Panc1 (cell line): ENCODE data around the gene NNAT. TPM values are rescaled to one million over a fixed set of nuclear protein-coding genes. Genes with fewer than 3 reads are reported as not detected.

Experiments used
- ATAC-seq: fragments of 200-7000 bp; cut with Tn5 transposase; 2 replicates; pipeline ENCODE4 v1.9.1; 2020; ENCODE audit warnings: mild to moderate bottlenecking, moderate library complexity
- BruUV-seq: library from RNA; stranded (reverse); fragments of 400-500 nt; replicated peaks from 2 replicates; lab custom pipeline; 2021; lab: Mats Ljungman, UMichigan
- CTCF ChIA-PET: fragments of 300-600 bp; sonication (Branson Sonifier 250); formaldehyde crosslinking; loops from one replicate; lab custom pipeline; 2022; ENCODE audit warnings: antibody characterized with exemption; lab: Charles Lee
- POLR2A ChIA-PET: fragments of 300-600 bp; sonication (Branson Sonifier 250); formaldehyde crosslinking; loops from one replicate; lab custom pipeline; 2022; ENCODE audit warnings: antibody characterized with exemption; lab: Charles Lee
- DNase-seq: peaks from one replicate; pipeline ENCODE4 v3.0.0-alpha.2; 2010; ENCODE audit warnings: low read depth, low spot score
- H3K27ac ChIP-seq: 2 replicates; pipeline ENCODE4 v1.5.1; 2011; ENCODE audit warnings: mild to moderate bottlenecking, low read length, inconsistent platforms
- H3K27me3 ChIP-seq: fragments of 200-500 bp; sonication (Bioruptor generic); 2 replicates; pipeline ENCODE4 v1.6.0; 2014; ENCODE audit warnings: low read length, inconsistent platforms; ENCODE audit not compliant: control insufficient read depth, insufficient read depth
- H3K36me3 ChIP-seq: fragments of 200-500 bp; sonication (Bioruptor generic); 2 replicates; pipeline ENCODE4 v1.5.1; 2014; ENCODE audit warnings: inconsistent platforms, mild to moderate bottlenecking, low read length, moderate library complexity; ENCODE audit not compliant: control insufficient read depth, insufficient read depth
- H3K4me1 ChIP-seq: 2 replicates; pipeline ENCODE4 v1.5.1; 2011; ENCODE audit warnings: inconsistent platforms, mild to moderate bottlenecking, low read length, moderate library complexity; ENCODE audit not compliant: control insufficient read depth, insufficient read depth
- H3K4me3 ChIP-seq, 2 experiments: 2 replicates each; pipeline ENCODE4 v1.5.1; 2011 to 2012; ENCODE audit warnings: low read depth in 2 of 2, low read length in 2 of 2, mild to moderate bottlenecking in 2 of 2, inconsistent platforms in 1 of 2, moderate library complexity in 1 of 2
- H3K9me3 ChIP-seq: fragments of 200-500 bp; sonication (Bioruptor generic); 2 replicates; pipeline ENCODE4 v1.5.1; 2014; ENCODE audit warnings: low read depth, mild to moderate bottlenecking, inconsistent platforms, low read length, moderate library complexity; ENCODE audit not compliant: control insufficient read depth, insufficient read depth
- CTCF ChIP-seq: fragments of 450-650 bp; IDR thresholded peaks from 2 replicates; pipeline ENCODE4 v1.5.1; 2017; ENCODE audit warnings: mild to moderate bottlenecking
- POLR2AphosphoS5 ChIP-seq: IDR thresholded peaks from 2 replicates; pipeline ENCODE4 v1.6.1; 2012; ENCODE audit warnings: mild to moderate bottlenecking, low read depth, low read length, moderate library complexity
- REST ChIP-seq, 2 experiments: IDR thresholded peaks; 2 replicates each; pipeline ENCODE4 v1.6.1; 2011 to 2012; ENCODE audit warnings: low read depth in 2 of 2, control low read depth in 1 of 2, low read length in 1 of 2, mild to moderate bottlenecking in 1 of 2, moderate library complexity in 1 of 2; ENCODE audit not compliant: insufficient read depth in 1 of 2
- SIN3A ChIP-seq: IDR thresholded peaks from 2 replicates; pipeline ENCODE4 v1.6.1; 2012; ENCODE audit warnings: low read depth, mild to moderate bottlenecking, low read length, moderate library complexity, borderline replicate concordance; ENCODE audit not compliant: insufficient read depth
- TCF7L2 ChIP-seq: IDR thresholded peaks from 2 replicates; pipeline ENCODE4 v1.6.1; 2011; ENCODE audit warnings: mild to moderate bottlenecking, low read depth, low read length, inconsistent platforms
- in situ Hi-C: cut with HindIII; loops from 2 replicates; pipeline ENCODE4 v1.10.0; 2016; ENCODE audit warnings: low sequenced_read_pairs, low pct_unique_long_range_greater_than_20kb
- intact Hi-C: fragments of 100-400 bp; cut with micrococcal nuclease; formaldehyde crosslinking; loops from one replicate; pipeline ENCODE4 v1.10.0; 2022; ENCODE audit not compliant: unreplicated experiment
- total RNA-seq: library from RNA; stranded (reverse); gene quantifications from one replicate; pipeline ENCODE4 v1.2.1, GENCODE V29; 2021; ENCODE audit not compliant: unreplicated experiment

Gene NNAT
- total RNA-seq, 1 experiment from 2014 or later: not detected

DNA sequence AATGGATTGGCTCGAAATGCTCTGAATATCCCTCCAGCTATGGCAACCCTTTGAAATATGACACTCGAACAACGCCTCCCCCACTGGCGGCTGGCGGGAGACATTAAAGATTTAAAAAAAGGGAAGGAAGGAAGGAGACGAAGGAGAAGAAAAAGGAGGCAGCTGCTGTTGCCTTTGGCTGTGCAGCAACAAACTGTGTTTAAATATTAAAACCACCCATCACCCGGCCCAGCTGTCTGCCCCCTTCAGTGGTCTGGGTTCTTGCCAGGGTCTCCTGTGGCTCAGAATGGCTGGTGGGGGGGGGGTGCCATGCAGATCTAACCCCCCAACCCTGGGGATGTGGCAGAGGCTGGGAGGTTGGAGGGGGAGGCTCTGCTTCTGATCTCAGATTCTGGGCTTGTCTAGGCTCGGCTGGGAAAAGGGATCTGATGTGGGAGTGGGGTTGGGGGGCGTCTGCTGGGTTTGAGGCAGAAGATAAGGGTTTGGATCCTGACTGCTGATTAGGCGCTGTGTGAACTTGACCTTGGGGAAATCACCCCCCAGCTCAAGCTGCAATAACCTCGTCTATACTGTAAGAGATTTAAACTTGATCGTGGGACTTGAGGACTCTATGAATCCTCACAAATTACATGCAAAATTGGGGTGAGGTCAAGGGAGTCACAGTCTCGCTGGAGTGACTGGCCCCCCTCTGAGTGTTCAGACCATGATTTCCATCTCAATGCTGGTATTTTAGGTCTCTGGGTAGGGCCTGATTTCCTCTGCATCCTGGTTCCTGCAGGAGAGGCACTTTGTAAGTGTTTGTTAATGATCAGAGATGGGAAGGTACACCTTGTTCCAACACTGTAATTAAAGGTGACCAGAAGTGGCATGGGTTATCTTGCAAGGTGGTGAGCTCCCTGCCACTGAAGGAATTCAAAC is 46.9 kb downstream of the NNAT start:
- intact Hi-C loops: loop anchor here (10.0 kb wide), 1 partner anchor 347 kb away; no protein-coding TSS in a partner anchor
- Histone ChIP-seq H3K4me1 (no peaks in the 10 kb centered on the region; the same call in 1 of the 2 replicates), H3K4me3 (no peak overlapping the region), H3K27me3 (peaks cover 21% of the 10 kb centered on the region), H3K27ac (no peak overlapping the region), H3K36me3 (no peaks in the 10 kb centered on the region), H3K9me3 (no peaks in the 10 kb centered on the region)
- DNase-seq: no peak
- in situ Hi-C loops: no loop called here
- no TSS peak for BruUV-seq
- POLR2A ChIA-PET: no interaction called here
- CTCF ChIA-PET: no interaction called here
- no peak for TF ChIP-seq SIN3A
- TF ChIP-seq TCF7L2: no peak
- no peak for TF ChIP-seq CTCF
- TF ChIP-seq POLR2AphosphoS5: no peak
- no peak for TF ChIP-seq REST (IDR thresholded peaks at IDR 0.05; ENCODE audit: insufficient read depth in 1 of 2, low read depth in 2 of 2, low read length in 1 of 2)
- no peak for ATAC-seq

GRCh38 chr20:37570419-37570818 is 49.4 kb downstream of the NNAT start:
- no peak overlapping the region for H3K27ac ChIP-seq
- in situ Hi-C loops (no loop called here), intact Hi-C loops (loop anchor here (5.0 kb wide), 1 partner anchor 422 kb away; no protein-coding TSS in a partner anchor)
- no peak overlapping the region for H3K4me3 ChIP-seq
- H3K27me3 ChIP-seq: peaks cover 19% of the 10 kb centered on the region
- H3K4me1 ChIP-seq: no peaks in the 10 kb centered on the region
- no peaks in the 10 kb centered on the region for H3K36me3 ChIP-seq
- H3K9me3 ChIP-seq: no peaks in the 10 kb centered on the region
- CTCF ChIA-PET: no interaction called here
- no TSS peak for BruUV-seq
- no peak for DNase-seq
- TF ChIP-seq TCF7L2 (no peak), REST (IDR thresholded peaks at IDR 0.05; ENCODE audit: insufficient read depth in 1 of 2, low read depth in 2 of 2, low read length in 1 of 2) (no peak), SIN3A (no peak), CTCF (no peak), POLR2AphosphoS5 (no peak)
- POLR2A ChIA-PET: no interaction called here
- ATAC-seq: no peak
